WTC11 (cell line): ENCODE data around the gene RTF1. TPM values are rescaled to one million over a fixed set of nuclear protein-coding genes. Genes with fewer than 3 reads are reported as not detected.

ENCODE experiments used
- ATAC-seq: fragments of 200-7000 bp; cut with Tn5 transposase; 2 replicates; pipeline ENCODE4 v1.10.0; 2021; ENCODE audit warnings: mild to moderate bottlenecking, moderate library complexity
- CTCF ChIA-PET: fragments of 300-600 bp; sonication (Branson Sonifier 250); formaldehyde crosslinking; loops from one replicate; lab custom pipeline; 2021; ENCODE audit warnings: antibody characterized with exemption; lab: Charles Lee
- POLR2A ChIA-PET: fragments of 350-600 bp; sonication (Branson Sonifier 250); formaldehyde crosslinking; loops from one replicate; lab custom pipeline; 2021; ENCODE audit warnings: antibody characterized with exemption; lab: Charles Lee
- DNase-seq: peaks from one replicate; pipeline ENCODE4 v3.0.0; 2021; ENCODE audit warnings: low spot score
- H3K27ac Mint-ChIP-seq: 2 replicates; pipeline ENCODE4 v1.8.0; 2021; ENCODE audit warnings: mixed read lengths
- H3K27me3 Mint-ChIP-seq: 2 replicates; pipeline ENCODE4 v1.8.0; 2021; ENCODE audit warnings: low read depth, mild to moderate bottlenecking, moderate library complexity, mixed read lengths
- H3K36me3 Mint-ChIP-seq: 2 replicates; pipeline ENCODE4 v1.8.0; 2021; ENCODE audit warnings: mixed read lengths
- H3K4me1 Mint-ChIP-seq: 2 replicates; pipeline ENCODE4 v1.8.0; 2022; ENCODE audit warnings: mixed read lengths
- H3K4me3 Mint-ChIP-seq: 2 replicates; pipeline ENCODE4 v1.8.0; 2021; ENCODE audit warnings: mild to moderate bottlenecking, moderate library complexity, mixed read lengths
- H3K9me3 Mint-ChIP-seq: 2 replicates; pipeline ENCODE4 v1.8.0; 2021; ENCODE audit warnings: mixed read lengths
- ATF6 ChIP-seq: sonication (generic); formaldehyde crosslinking; IDR thresholded peaks from 2 replicates; pipeline ENCODE4 v1.8.1; 2023; ENCODE audit warnings: mild to moderate bottlenecking, missing genetic modification reagents
- CDX4 ChIP-seq: fragments of 250-450 bp; sonication (Bioruptor Pico); IDR thresholded peaks from 2 replicates; pipeline ENCODE4 v1.9.0; 2021; ENCODE audit warnings: moderate library complexity, mild to moderate bottlenecking, inconsistent platforms, borderline replicate concordance
- CREB1 ChIP-seq: sonication (generic); formaldehyde crosslinking; IDR thresholded peaks from 2 replicates; pipeline ENCODE4 v1.8.0; 2023; ENCODE audit warnings: mild to moderate bottlenecking, missing genetic modification reagents
- CTCF ChIP-seq: fragments of 200-600 bp; IDR thresholded peaks from 2 replicates; pipeline ENCODE4 v1.8.0; 2022; ENCODE audit warnings: antibody characterized with exemption
- EMX1 ChIP-seq: fragments of 250-450 bp; sonication (Bioruptor Pico); IDR thresholded peaks from 2 replicates; pipeline ENCODE4 v1.8.0; 2021; ENCODE audit warnings: mild to moderate bottlenecking
- FOXJ3 ChIP-seq: sonication (generic); formaldehyde crosslinking; IDR thresholded peaks from 2 replicates; pipeline ENCODE4 v1.9.0; 2021; ENCODE audit warnings: missing genetic modification reagents, mild to moderate bottlenecking, borderline replicate concordance
- FOXP4 ChIP-seq: sonication (generic); formaldehyde crosslinking; IDR thresholded peaks from 2 replicates; pipeline ENCODE4 v1.8.0; 2022; ENCODE audit warnings: mild to moderate bottlenecking, missing genetic modification reagents
- GTF2I ChIP-seq: fragments of 250-450 bp; sonication (Bioruptor Pico); conservative IDR thresholded peaks from 2 replicates; pipeline ENCODE4 v1.4.0; 2021; ENCODE audit warnings: mild to moderate bottlenecking
- MYBL2 ChIP-seq: sonication (generic); formaldehyde crosslinking; IDR thresholded peaks from 2 replicates; pipeline ENCODE4 v1.8.1; 2023; ENCODE audit warnings: mild to moderate bottlenecking, moderate library complexity, missing genetic modification reagents
- NFE2L1 ChIP-seq: sonication (generic); formaldehyde crosslinking; IDR thresholded peaks from 2 replicates; pipeline ENCODE4 v1.8.1; 2023; ENCODE audit warnings: missing genetic modification reagents
- RELA ChIP-seq: sonication (generic); formaldehyde crosslinking; IDR thresholded peaks from 2 replicates; pipeline ENCODE4 v1.8.1; 2022; ENCODE audit warnings: missing genetic modification reagents, mild to moderate bottlenecking, borderline replicate concordance
- SMAD3 ChIP-seq: sonication (generic); formaldehyde crosslinking; IDR thresholded peaks from 2 replicates; pipeline ENCODE4 v1.8.0; 2022; ENCODE audit warnings: missing genetic modification reagents, mild to moderate bottlenecking, borderline replicate concordance
- TEAD1 ChIP-seq: sonication (generic); formaldehyde crosslinking; IDR thresholded peaks from 2 replicates; pipeline ENCODE4 v1.8.0; 2022; ENCODE audit warnings: mild to moderate bottlenecking, missing genetic modification reagents
- TEAD4 ChIP-seq: sonication (generic); formaldehyde crosslinking; IDR thresholded peaks from 2 replicates; pipeline ENCODE4 v1.8.0; 2022; ENCODE audit warnings: mild to moderate bottlenecking, missing genetic modification reagents
- ZNF425 ChIP-seq: fragments of 250-450 bp; sonication (Bioruptor Pico); conservative IDR thresholded peaks from 2 replicates; pipeline ENCODE4 v1.9.0; 2021; ENCODE audit warnings: mild to moderate bottlenecking
- ZNF512 ChIP-seq: sonication (generic); formaldehyde crosslinking; IDR thresholded peaks from 2 replicates; pipeline ENCODE4 v1.8.1; 2022; ENCODE audit warnings: missing genetic modification reagents, borderline replicate concordance
- total RNA-seq: library from RNA; stranded (reverse); gene quantifications from 3 replicates; pipeline ENCODE4 v1.2.3, GENCODE V29; 2021

The RTF1 gene
- total RNA-seq, 1 experiment from 2014 or later: 52.3 TPM

- TF ChIP-seq TEAD1 (CRISPR knock-in tag): no peak
Measured at GRCh38 chr15:41407341-41407740, 9.6 kb upstream of the RTF1 start (continued).

GRCh38 chr15:41408234-41408641 is 8.7 kb upstream of the RTF1 start:
- POLR2A ChIA-PET: no interaction called here
- TF ChIP-seq FOXJ3 (CRISPR knock-in tag) (no peak), TEAD4 (CRISPR knock-in tag) (no peak), ZNF425 (no peak), NFE2L1 (no peak), FOXP4 (CRISPR knock-in tag) (no peak), CTCF (no peak), ATF6 (CRISPR knock-in tag) (no peak), MYBL2 (CRISPR knock-in tag) (no peak), CDX4 (no peak), CREB1 (CRISPR knock-in tag) (no peak), RELA (no peak), EMX1 (CRISPR knock-in tag) (no peak), GTF2I (CRISPR knock-in tag) (no peak)
- TF ChIP-seq, all 79 proteins: peak for 0
- peak; percentile 48 for ATAC-seq
- H3K36me3 Mint-ChIP-seq: no peaks in the 10 kb centered on the region
- CTCF ChIA-PET: interaction anchor here (0.6 kb wide), 1 partner anchor 1182 kb away, joined by 3 read pairs; no protein-coding TSS in a partner anchor
- no peaks in the 10 kb centered on the region for H3K9me3 Mint-ChIP-seq
- no peak overlapping the region for H3K4me3 Mint-ChIP-seq
- no peaks in the 10 kb centered on the region for H3K27me3 Mint-ChIP-seq
- 0 out of 2 replicates have a peak overlapping the region, but pooled peaks have one; percentile 45 for H3K27ac Mint-ChIP-seq
- DNase-seq: no peak
- no peaks in the 10 kb centered on the region for H3K4me1 Mint-ChIP-seq

GRCh38 chr15:41411031-41411430 is 5.9 kb upstream of the RTF1 start:
- POLR2A ChIA-PET: no interaction called here
- ATAC-seq (no peak), DNase-seq (no peak)
- no peaks in the 10 kb centered on the region for H3K36me3 Mint-ChIP-seq
- no peak for TF ChIP-seq FOXP4 (CRISPR knock-in tag)
- no peak for TF ChIP-seq SMAD3 (CRISPR knock-in tag)
- TF ChIP-seq ATF6 (CRISPR knock-in tag): no peak
- no peak for TF ChIP-seq ZNF512
- peak overlapping the region; percentile 91 for H3K27ac Mint-ChIP-seq
- H3K4me1 Mint-ChIP-seq: peaks cover 5% of the 10 kb centered on the region
- H3K27me3 Mint-ChIP-seq: no peaks in the 10 kb centered on the region
- H3K4me3 Mint-ChIP-seq: no peak overlapping the region
- H3K9me3 Mint-ChIP-seq: no peaks in the 10 kb centered on the region
- CTCF ChIA-PET: no interaction called here
